Hepatocyte (in vitro differentiated cells): ENCODE measurements around the gene LONP1. TPM values are rescaled to one million over a fixed set of nuclear protein-coding genes. Genes with fewer than 3 reads are reported as not detected.

Experiments
- DNase-seq: peaks from one replicate; pipeline ENCODE4 v3.0.0-alpha.2; 2016; ENCODE audit warnings: low spot score
- H2AFZ ChIP-seq: fragments of 200-600 bp; sonication (generic); 2 replicates; pipeline ENCODE4 v1.6.0; 2016; ENCODE audit warnings: antibody characterized with exemption, mild to moderate bottlenecking
- H3K27ac ChIP-seq: fragments of 200-600 bp; sonication (generic); 2 replicates; pipeline ENCODE4 v1.5.1; 2016; ENCODE audit warnings: mild to moderate bottlenecking
- H3K27me3 ChIP-seq: fragments of 200-600 bp; sonication (generic); 2 replicates; pipeline ENCODE4 v1.6.1; 2016
- H3K36me3 ChIP-seq: fragments of 200-600 bp; sonication (generic); replicated peaks from 2 replicates; pipeline ENCODE4 v1.5.1; 2016; ENCODE audit warnings: low read depth; ENCODE audit not compliant: insufficient read depth
- H3K4me1 ChIP-seq: fragments of 200-600 bp; sonication (generic); 2 replicates; pipeline ENCODE4 v1.5.1; 2016; ENCODE audit warnings: mild to moderate bottlenecking, moderate library complexity; ENCODE audit not compliant: insufficient read depth
- H3K4me2 ChIP-seq: fragments of 200-600 bp; sonication (generic); 2 replicates; pipeline ENCODE4 v1.6.0; 2016
- H3K4me3 ChIP-seq: fragments of 200-600 bp; sonication (generic); 2 replicates; pipeline ENCODE4 v1.5.1; 2016; ENCODE audit warnings: mild to moderate bottlenecking
- H3K79me2 ChIP-seq: fragments of 200-600 bp; sonication (generic); 2 replicates; pipeline ENCODE4 v1.6.0; 2017; ENCODE audit warnings: mild to moderate bottlenecking
- H3K9me2 ChIP-seq: fragments of 200-600 bp; sonication (generic); replicated peaks from 2 replicates; pipeline ENCODE4 v1.6.0; 2017; ENCODE audit warnings: mild to moderate bottlenecking; ENCODE audit not compliant: insufficient read depth
- H3K9me3 ChIP-seq: fragments of 200-600 bp; sonication (generic); 2 replicates; pipeline ENCODE4 v1.5.1; 2016; ENCODE audit warnings: low read depth, mild to moderate bottlenecking
- H4K20me1 ChIP-seq: fragments of 200-600 bp; sonication (generic); 2 replicates; pipeline ENCODE4 v1.6.0; 2016; ENCODE audit warnings: mild to moderate bottlenecking; ENCODE audit not compliant: insufficient read depth, poor library complexity, severe bottlenecking
- EZH2 ChIP-seq: fragments of 200-600 bp; sonication (generic); IDR thresholded peaks from 2 replicates; pipeline ENCODE4 v1.6.1; 2016; ENCODE audit warnings: antibody characterized with exemption, mild to moderate bottlenecking, borderline replicate concordance
- EZH2phosphoT487 ChIP-seq: fragments of 200-600 bp; sonication (generic); IDR thresholded peaks from one replicate; pipeline ENCODE4 v1.6.1; 2018; ENCODE audit warnings: antibody characterized with exemption, mild to moderate bottlenecking, low read depth, moderate library complexity; ENCODE audit not compliant: unreplicated experiment, severe bottlenecking
- WGBS: methylation state at CpG from one replicate; pipeline ENCODE4 v1.1.6; 2016; ENCODE audit warnings: low lambda C conversion rate; ENCODE audit errors: missing lambda C conversion rate; 5-methylcytosine and 5-hydroxymethylcytosine counted together
- polyA plus RNA-seq: library from polyadenylated mRNA; unstranded; fragments of >200 nt; fragmentation: Nextera tagmentation; extraction: Ambion mirVana; gene quantifications from 2 replicates; pipeline ENCODE4 v1.2.1, GENCODE V29; 2016
- total RNA-seq: library from RNA; depleted of rRNA; stranded (reverse); fragments of >200 nt; gene quantifications from 2 replicates; pipeline ENCODE4 v1.2.3, GENCODE V29; 2014
- TF ChIP-seq, protein P1 (sequence below): fragments of 200-600 bp; sonication (generic); IDR thresholded peaks from 2 replicates; pipeline ENCODE4 v1.5.1; 2016; ENCODE audit warnings: antibody characterized with exemption, mild to moderate bottlenecking; ENCODE audit not compliant: poor library complexity

The LONP1 gene
- total and polyA plus RNA-seq, 2 experiments from 2014 or later, result 63.0 to 79.2 TPM

DNA sequence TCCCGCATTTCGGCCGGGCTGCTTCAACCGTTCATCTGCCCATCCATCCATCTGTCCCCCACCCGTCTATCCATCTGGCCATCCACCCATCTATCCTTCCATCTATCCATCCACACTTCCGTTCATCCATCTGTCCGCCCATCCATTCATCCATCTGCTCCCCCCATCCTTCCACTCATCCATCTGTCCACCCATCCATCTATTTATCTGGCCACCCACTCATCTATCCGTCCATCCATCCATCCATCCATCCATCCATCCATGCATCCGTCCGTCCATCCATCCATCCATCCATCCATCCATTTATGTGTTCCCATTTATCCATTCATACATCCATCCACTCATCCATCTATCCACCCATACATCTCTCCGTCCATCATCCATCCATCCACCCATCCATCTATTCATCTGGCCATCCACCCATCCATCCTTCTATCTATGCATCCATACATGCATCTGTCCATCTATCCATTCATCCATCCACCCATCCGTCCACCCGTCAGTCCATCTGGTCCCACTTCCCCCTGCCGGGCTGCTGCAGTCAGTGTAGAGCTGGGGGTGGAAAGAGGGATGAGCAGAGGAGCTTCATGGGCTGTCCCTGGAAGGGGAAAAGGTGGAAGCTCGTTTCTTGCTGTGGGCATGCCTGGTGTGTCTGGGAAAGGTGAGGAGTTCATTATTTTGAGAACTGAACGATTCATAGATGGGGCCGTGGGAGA lies 38.4 kb downstream of the LONP1 start:
- H3K27me3 ChIP-seq, result no peaks in the 10 kb centered on the region
- WGBS, result 85% methylated on average over 13 of the region's 17 CpGs

DNA sequence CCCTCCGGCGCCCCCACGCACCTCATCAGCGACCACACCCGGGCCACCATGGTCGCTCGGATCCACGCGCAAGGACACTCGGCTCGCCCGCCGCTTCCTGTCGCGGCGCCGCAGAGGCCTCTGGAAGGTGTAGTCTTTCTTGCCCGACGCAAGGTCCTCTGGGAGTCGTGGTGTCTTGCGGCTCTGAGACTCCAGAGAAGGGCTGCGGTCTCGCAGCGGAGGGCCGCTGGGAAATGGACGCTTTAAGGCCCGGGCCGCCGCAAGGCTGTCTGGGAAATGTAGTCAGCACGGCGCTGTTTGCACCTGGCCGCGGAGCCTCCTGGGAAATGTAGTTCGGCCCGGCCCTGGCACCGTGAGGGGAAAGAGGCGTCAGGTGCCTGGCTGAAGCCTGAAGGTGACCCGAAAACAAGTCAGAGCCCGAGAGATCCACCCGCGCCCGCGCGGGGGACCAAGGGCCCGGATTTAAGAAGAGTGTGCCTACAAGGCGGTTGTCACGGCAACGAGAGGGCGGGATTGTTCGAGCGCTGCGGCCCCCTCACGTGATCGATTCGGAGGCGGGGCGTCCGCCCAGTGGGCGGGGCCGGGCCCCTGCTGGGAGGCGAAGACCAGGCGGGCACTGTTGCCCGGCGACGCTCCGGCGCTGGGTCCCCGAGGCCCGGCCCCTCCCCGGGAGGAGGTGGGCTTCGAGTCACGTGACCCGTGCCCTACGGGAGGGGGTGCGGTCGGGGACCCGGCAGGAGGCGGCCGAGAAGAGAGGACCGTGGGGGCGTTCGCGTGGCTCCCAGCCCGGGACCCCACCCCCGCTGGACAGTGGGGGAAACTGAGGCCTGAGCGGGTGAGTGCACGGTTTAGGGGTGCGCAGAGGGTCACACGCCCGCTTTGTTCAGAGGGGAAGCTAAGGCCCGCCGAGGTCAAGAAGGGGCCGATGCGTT lies 39.2 kb downstream of the LONP1 start, which contains the start of the genes HSD11B1L and MICOS13:
Gene HSD11B1L (plus strand): TSS at position 591 of the 932 bp plus-strand sequence. CDS start 3,806 bp downstream, outside the sequence.
Gene MICOS13 (minus strand): TSS at position 80 of the 932 bp plus-strand sequence. CDS start 30 bp downstream, at position 50.
- Histone ChIP-seq H3K27ac (peak within 1 kb of the TSS; percentile 77), H3K79me2 (peaks cover 13% of the 10 kb centered on the region), H3K4me2 (peak within 1 kb of the TSS; percentile 91), H3K9me2 (no peaks in the 10 kb centered on the region), H4K20me1 (no peaks in the 10 kb centered on the region), H3K27me3 (no peaks in the 10 kb centered on the region), H2AFZ (peak within 1 kb of the TSS; percentile 58), H3K9me3 (no peaks in the 10 kb centered on the region), H3K36me3 (no peaks in the 10 kb centered on the region), H3K4me1 (no peaks in the 10 kb centered on the region), H3K4me3 (peak within 1 kb of the TSS; percentile 63)
- TF ChIP-seq, protein P1, sequence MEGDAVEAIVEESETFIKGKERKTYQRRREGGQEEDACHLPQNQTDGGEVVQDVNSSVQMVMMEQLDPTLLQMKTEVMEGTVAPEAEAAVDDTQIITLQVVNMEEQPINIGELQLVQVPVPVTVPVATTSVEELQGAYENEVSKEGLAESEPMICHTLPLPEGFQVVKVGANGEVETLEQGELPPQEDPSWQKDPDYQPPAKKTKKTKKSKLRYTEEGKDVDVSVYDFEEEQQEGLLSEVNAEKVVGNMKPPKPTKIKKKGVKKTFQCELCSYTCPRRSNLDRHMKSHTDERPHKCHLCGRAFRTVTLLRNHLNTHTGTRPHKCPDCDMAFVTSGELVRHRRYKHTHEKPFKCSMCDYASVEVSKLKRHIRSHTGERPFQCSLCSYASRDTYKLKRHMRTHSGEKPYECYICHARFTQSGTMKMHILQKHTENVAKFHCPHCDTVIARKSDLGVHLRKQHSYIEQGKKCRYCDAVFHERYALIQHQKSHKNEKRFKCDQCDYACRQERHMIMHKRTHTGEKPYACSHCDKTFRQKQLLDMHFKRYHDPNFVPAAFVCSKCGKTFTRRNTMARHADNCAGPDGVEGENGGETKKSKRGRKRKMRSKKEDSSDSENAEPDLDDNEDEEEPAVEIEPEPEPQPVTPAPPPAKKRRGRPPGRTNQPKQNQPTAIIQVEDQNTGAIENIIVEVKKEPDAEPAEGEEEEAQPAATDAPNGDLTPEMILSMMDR, result no peak
- TF ChIP-seq EZH2, result no peak
- no peak for TF ChIP-seq EZH2phosphoT487
- DNase-seq, result peak; percentile 99
- WGBS, result 3% methylated on average over 71 of the region's 94 CpGs

More for the DNA sequence above, 38.4 kb downstream of the LONP1 start:
- Histone ChIP-seq H3K4me1 (no peaks in the 10 kb centered on the region), H4K20me1 (no peaks in the 10 kb centered on the region), H3K36me3 (no peaks in the 10 kb centered on the region), H3K9me2 (no peaks in the 10 kb centered on the region), H3K4me2 (peak overlapping the region; percentile 89), H3K27ac (no peak overlapping the region), H2AFZ (peak overlapping the region; percentile 58), H3K9me3 (no peaks in the 10 kb centered on the region), H3K4me3 (no peak overlapping the region), H3K79me2 (peaks cover 13% of the 10 kb centered on the region)
- TF ChIP-seq, protein P1, result no peak
- no peak for TF ChIP-seq EZH2
- DNase-seq, result peak; percentile 4

DNA sequence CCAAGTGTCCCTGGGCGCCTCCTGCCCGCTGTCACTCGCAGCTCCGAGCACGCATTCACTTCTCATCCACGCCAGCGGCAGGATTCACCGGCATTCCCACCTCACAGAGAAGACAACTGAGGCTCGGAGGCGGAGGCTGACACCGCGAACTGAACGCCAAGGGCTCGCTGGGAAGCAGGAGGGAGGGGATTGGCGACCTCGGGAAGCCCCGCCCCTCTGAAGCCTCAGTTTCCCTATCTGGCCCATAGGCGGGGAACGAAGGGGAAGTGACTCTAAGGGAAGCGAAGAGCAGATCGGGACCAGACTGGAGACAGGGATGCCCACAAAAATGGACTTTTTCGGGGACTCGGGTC lies 39.9 kb downstream of the LONP1 start:
- TF ChIP-seq EZH2phosphoT487, result no peak
- TF ChIP-seq, protein P1, result no peak
- TF ChIP-seq EZH2, result no peak
- no peaks in the 10 kb centered on the region for H3K4me1 ChIP-seq
- no peaks in the 10 kb centered on the region for H3K36me3 ChIP-seq
- peak; percentile 52 for DNase-seq
- H3K9me2 ChIP-seq, result no peaks in the 10 kb centered on the region
- peak overlapping the region; percentile 91 for H3K4me2 ChIP-seq
- no peaks in the 10 kb centered on the region for H3K27me3 ChIP-seq
- H3K79me2 ChIP-seq, result peaks cover 13% of the 10 kb centered on the region
- no peaks in the 10 kb centered on the region for H3K9me3 ChIP-seq
- no peaks in the 10 kb centered on the region for H4K20me1 ChIP-seq
- under 1% methylated on average over 23 of the region's 23 CpGs for WGBS
- H3K4me3 ChIP-seq, result peak overlapping the region; percentile 63
- peak overlapping the region; percentile 51 for H2AFZ ChIP-seq
- H3K27ac ChIP-seq, result peak overlapping the region; percentile 77
